ENCODE results near the gene RFESD. TPM values are rescaled to one million over a fixed set of nuclear protein-coding genes. Genes with fewer than 3 reads are reported as not detected.

The RFESD gene
- polyA plus RNA-seq, 3 donors = 0.15 to 1.4 (median 0.24) TPM

DNA sequence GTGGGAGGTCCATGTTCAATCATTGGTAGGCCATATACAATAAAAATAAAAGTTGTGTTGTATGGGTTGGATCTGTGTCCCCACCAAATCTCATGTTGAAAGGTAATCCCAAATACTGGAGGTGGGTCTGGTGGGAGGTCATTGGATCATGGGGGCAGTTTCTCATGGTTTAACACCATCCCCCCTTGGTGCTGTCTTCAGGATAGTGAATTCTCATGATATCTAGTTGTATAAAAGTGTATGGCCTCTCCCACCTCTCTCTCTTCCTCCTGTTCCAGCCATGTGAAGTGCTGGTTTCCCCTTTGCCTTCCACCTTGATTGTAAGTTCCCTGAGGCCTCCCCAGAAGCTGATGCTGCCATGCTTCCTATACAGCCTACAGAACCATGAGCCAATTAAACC is 21.1 kb downstream of the RFESD start:
- H3K27ac ChIP-seq (ENCODE audit: low read depth in 1 of 2, low read length in 2 of 2) = no peak overlapping the region
- no peaks in the 10 kb centered on the region for H3K27me3 Mint-ChIP-seq (ENCODE audit: low read depth in 3 of 3)
- H3K9ac ChIP-seq (ENCODE audit: insufficient read depth, low read length, poor library complexity, severe bottlenecking) = no peak overlapping the region
- no peak overlapping the region for H3K4me3 Mint-ChIP-seq
- no peaks in the 10 kb centered on the region for H3K27me3 ChIP-seq (ENCODE audit: control insufficient read depth in 2 of 2, insufficient read depth in 2 of 2, low read length in 2 of 2)
- H3K27ac Mint-ChIP-seq = no peak overlapping the region
- H3K4me1 ChIP-seq (ENCODE audit: control insufficient read depth in 1 of 2, insufficient read depth in 2 of 2, low read length in 2 of 2) = peaks cover 7 to 10% of the 10 kb centered on the region in 2 donors
- no peaks in the 10 kb centered on the region for H3K9me3 ChIP-seq (replicated peaks in 1 of 2; ENCODE audit: control insufficient read depth in 1 of 2, insufficient read depth in 1 of 2, low read length in 2 of 2)
- no peak overlapping the region for H3K4me2 ChIP-seq (replicated peaks; ENCODE audit: extremely low read depth, low read length, poor library complexity, severe bottlenecking)
- no peaks in the 10 kb centered on the region for H3K36me3 Mint-ChIP-seq
- H4K20me1 ChIP-seq (ENCODE audit: insufficient read depth, low read length) = no peaks in the 10 kb centered on the region
- no peak overlapping the region for H2AFZ ChIP-seq (ENCODE audit: insufficient read depth, low read depth, low read length, poor library complexity, severe bottlenecking)
- intact Hi-C loops (cut with micrococcal nuclease) = loop anchor here in 1 of 2 donors (5.0 kb wide), 1 partner anchor 180 kb away; no protein-coding TSS in a partner anchor
- no peaks in the 10 kb centered on the region for H3K36me3 ChIP-seq (replicated peaks in 1 of 2; ENCODE audit: control insufficient read depth in 1 of 2, insufficient read depth in 2 of 2, low read length in 2 of 2)
- H3K79me2 ChIP-seq (ENCODE audit: insufficient read depth, low read length) = no peaks in the 10 kb centered on the region
- H3K4me3 ChIP-seq (replicated peaks in 1 of 3; ENCODE audit: low read depth in 2 of 3, low read length in 3 of 3) = no peak overlapping the region
- H3K9me3 Mint-ChIP-seq = no peaks in the 10 kb centered on the region
- TF ChIP-seq, protein P1, sequence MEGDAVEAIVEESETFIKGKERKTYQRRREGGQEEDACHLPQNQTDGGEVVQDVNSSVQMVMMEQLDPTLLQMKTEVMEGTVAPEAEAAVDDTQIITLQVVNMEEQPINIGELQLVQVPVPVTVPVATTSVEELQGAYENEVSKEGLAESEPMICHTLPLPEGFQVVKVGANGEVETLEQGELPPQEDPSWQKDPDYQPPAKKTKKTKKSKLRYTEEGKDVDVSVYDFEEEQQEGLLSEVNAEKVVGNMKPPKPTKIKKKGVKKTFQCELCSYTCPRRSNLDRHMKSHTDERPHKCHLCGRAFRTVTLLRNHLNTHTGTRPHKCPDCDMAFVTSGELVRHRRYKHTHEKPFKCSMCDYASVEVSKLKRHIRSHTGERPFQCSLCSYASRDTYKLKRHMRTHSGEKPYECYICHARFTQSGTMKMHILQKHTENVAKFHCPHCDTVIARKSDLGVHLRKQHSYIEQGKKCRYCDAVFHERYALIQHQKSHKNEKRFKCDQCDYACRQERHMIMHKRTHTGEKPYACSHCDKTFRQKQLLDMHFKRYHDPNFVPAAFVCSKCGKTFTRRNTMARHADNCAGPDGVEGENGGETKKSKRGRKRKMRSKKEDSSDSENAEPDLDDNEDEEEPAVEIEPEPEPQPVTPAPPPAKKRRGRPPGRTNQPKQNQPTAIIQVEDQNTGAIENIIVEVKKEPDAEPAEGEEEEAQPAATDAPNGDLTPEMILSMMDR (IDR thresholded peaks at IDR 0.05) = no peak
- H3K4me1 Mint-ChIP-seq = peaks cover 11% of the 10 kb centered on the region
- DNase-seq = no peak

- H3K36me3 ChIP-seq (replicated peaks in 1 of 2; ENCODE audit: control insufficient read depth in 1 of 2, insufficient read depth in 2 of 2, low read length in 2 of 2) = no peaks in the 10 kb centered on the region
- H3K79me2 ChIP-seq (ENCODE audit: insufficient read depth, low read length) = no peaks in the 10 kb centered on the region
- no peak overlapping the region for H3K9ac ChIP-seq (ENCODE audit: insufficient read depth, low read length, poor library complexity, severe bottlenecking)
- H3K4me1 Mint-ChIP-seq = peaks cover 11% of the 10 kb centered on the region
- no peaks in the 10 kb centered on the region for H3K9me3 Mint-ChIP-seq
- intact Hi-C loops (cut with micrococcal nuclease) = loop anchor here in 1 of 2 donors (5.0 kb wide), 1 partner anchor 179 kb away; no protein-coding TSS in a partner anchor
- H3K27me3 Mint-ChIP-seq (ENCODE audit: low read depth in 3 of 3) = no peaks in the 10 kb centered on the region
- H3K4me3 Mint-ChIP-seq = no peak overlapping the region
- no peaks in the 10 kb centered on the region for H3K27me3 ChIP-seq (ENCODE audit: control insufficient read depth in 2 of 2, insufficient read depth in 2 of 2, low read length in 2 of 2)
- H3K9me3 ChIP-seq (replicated peaks in 1 of 2; ENCODE audit: control insufficient read depth in 1 of 2, insufficient read depth in 1 of 2, low read length in 2 of 2) = no peaks in the 10 kb centered on the region
- H3K4me2 ChIP-seq (replicated peaks; ENCODE audit: extremely low read depth, low read length, poor library complexity, severe bottlenecking) = no peak overlapping the region
- no peaks in the 10 kb centered on the region for H4K20me1 ChIP-seq (ENCODE audit: insufficient read depth, low read length)
- H3K4me3 ChIP-seq (replicated peaks in 1 of 3; ENCODE audit: low read depth in 2 of 3, low read length in 3 of 3) = no peak overlapping the region
- TF ChIP-seq, protein P1 (IDR thresholded peaks at IDR 0.05) = no peak
- H3K36me3 Mint-ChIP-seq = no peaks in the 10 kb centered on the region
- no peak for DNase-seq
- no peak overlapping the region for H3K27ac ChIP-seq (ENCODE audit: low read depth in 1 of 2, low read length in 2 of 2)
- no peak overlapping the region for H3K27ac Mint-ChIP-seq
- no peak overlapping the region for H2AFZ ChIP-seq (ENCODE audit: insufficient read depth, low read depth, low read length, poor library complexity, severe bottlenecking)
- H3K4me1 ChIP-seq (ENCODE audit: control insufficient read depth in 1 of 2, insufficient read depth in 2 of 2, low read length in 2 of 2) = peaks cover 7 to 10% of the 10 kb centered on the region in 2 donors
These were observed 21.6 kb downstream of the RFESD start for GRCh38 chr5:95668216-95668615.
